Hematopoietic multipotent progenitor cell treated with erythropoietin and hydrocortisone succinate and interleukin-3 and kit ligand, for 6 days (in vitro differentiated cells): Measurements from ENCODE around the gene PDE4D.
A peak's percentile ranks its signal among the peaks of the same experiment; 100 is the strongest.

Experiments
- DNase-seq: peaks from one replicate; pipeline ENCODE4 v3.0.0-alpha.2; 2015

The PDE4D gene

DNA sequence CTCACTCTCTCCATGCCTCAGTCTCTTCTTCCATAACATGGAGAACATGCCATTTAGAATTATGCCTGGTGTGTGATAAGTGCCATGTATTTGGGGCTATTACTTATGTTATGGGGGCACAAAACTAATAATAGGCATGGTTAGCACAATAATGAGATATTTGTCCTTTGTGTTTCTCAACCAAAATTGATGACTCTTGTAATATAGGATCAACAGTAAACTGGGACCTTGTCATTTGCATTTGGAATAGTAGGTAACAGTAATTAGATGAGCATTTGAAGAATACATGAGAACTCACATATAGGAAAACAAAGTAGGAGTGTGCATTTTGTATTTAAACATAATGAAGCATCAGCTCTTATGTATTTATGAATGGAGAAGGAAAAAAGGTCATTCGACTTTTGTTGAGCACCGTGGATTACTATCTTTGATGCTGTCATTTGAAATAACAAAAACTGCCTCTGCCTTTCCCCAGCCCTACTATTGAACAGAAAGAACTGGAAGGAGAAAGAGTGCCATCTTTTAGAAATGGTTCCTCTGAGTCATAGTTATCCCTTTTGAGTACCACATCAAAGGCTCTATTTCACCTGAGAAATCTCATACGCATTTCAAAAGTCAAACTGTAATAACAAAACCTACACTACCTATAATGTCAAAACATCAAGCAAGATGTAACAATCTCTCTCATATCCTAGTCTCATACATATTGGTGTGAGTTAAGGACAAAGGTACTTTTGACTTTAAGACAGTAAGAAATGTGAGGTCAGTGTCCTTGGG is 655.2 kb downstream of the PDE4D start:
- no peak for DNase-seq

GRCh38 chr5:59236986-59237385 is 656.5 kb downstream of the PDE4D start:
- DNase-seq = no peak

GRCh38 chr5:59236448-59236847 is 657.1 kb downstream of the PDE4D start:
- DNase-seq = no peak

DNA sequence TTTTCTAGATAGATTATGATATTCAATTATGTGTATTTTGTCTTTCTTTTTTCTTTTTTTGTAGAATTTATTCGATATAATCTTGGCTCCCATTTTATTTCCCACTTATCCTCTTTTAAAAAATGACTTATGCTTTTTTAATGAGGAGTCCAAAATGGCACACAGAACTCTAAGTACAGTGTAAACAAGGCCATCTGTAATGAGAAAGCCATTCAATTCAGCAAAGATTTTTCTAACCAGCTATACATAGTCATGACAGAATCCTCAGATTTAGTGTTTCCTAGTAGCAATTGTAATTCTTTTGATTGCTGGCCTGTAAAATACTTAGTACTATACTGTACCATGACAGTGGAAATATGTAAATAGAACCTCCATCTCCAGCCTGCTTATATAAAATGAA is 659.3 kb downstream of the PDE4D start:
- DNase-seq = no peak

GRCh38 chr5:59231221-59231931 is 662.1 kb downstream of the PDE4D start:
- DNase-seq = no peak

- DNase-seq = no peak
Measured at GRCh38 chr5:59222687-59223511, 670.6 kb downstream of the PDE4D start.

DNA sequence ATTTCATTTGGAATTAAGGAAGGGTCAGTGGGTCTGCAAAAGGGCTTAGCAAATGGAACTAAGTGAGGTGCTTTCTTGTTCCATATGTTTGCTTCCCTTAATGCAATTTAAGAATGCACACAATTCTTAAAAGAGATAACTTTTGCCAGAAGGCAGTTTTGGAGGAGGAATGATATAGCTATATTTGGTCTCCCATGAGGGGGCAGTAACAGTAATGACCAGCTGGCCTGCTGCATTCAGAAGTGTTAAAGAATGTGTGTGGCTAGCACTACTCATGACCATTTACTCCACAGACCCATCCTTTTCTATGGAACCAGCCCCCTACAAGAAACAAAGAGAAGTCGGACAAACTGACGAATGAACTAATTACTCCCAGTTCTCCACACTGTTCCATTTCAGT is 671.8 kb downstream of the PDE4D start:
- DNase-seq = no peak

DNA sequence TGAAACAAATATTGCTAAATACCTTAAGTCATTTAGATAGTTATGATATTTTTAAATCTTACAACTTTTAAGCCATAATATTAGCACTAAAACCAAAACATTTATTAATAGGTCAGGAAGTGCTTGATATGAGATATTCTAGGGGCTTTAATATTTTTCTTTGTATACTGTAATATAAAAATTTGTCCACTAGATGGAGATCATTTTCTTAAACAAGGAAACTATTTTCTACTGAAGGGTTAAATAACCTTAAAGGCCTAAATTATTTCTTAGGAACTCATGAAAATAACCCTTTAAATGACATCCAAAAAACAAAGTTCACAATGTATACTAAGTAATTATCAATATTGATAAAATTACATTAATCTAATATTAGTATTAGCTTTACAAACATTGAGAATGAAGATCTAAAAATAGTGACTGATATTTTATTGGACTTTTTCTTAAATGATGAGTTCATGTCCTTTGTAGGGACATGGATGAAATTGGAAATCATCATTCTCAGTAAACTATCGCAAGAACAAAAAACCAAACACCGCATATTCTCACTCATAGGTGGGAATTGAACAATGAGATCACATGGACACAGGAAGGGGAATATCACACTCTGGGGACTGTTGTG is 675.0 kb downstream of the PDE4D start:
- peak; percentile 57 for DNase-seq

GRCh38 chr5:59216841-59217240 is 676.7 kb downstream of the PDE4D start:
- DNase-seq = no peak

GRCh38 chr5:59212596-59212995 is 680.9 kb downstream of the PDE4D start:
- DNase-seq = no peak

GRCh38 chr5:59209758-59210359 is 683.7 kb downstream of the PDE4D start:
- no peak for DNase-seq

DNA sequence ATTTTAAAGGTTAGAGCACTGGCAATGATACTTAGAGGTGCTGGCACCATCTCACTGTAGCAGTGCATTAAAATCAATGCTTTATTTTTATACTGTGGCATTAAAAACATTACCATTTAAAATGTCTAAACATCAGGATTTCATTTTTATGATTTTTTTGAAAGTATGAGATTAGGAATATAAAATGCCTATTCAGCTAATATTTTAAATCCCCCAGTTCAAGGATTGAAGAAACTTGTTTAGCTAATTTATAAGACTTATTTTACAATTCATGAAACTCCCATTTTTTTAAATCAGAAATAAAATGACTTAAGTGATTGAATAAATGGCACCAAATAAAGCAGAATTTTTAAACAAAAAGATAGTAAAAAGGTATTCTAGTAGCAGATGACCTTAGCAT is 685.1 kb downstream of the PDE4D start:
- DNase-seq = no peak

GRCh38 chr5:59207401-59207800 is 686.1 kb downstream of the PDE4D start:
- no peak for DNase-seq

GRCh38 chr5:59206132-59206581 is 687.4 kb downstream of the PDE4D start:
- DNase-seq = no peak

GRCh38 chr5:59204114-59204897 is 689.2 kb downstream of the PDE4D start:
- no peak for DNase-seq

DNA sequence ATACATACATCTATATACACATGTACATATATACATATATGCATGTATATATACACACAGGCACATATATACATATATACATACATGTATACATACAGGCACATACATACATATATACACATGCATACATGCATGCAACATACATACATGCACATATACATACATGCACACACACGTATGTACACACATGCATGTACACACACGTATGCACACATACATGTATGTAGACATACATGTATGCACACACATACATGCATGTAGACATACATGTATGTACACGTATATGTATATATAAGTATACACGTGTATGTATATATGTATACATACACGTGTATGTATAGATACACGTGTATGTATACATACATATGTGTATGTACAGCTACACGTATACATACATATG is 693.7 kb downstream of the PDE4D start:
- DNase-seq = no peak

GRCh38 chr5:59198832-59199231 is 694.7 kb downstream of the PDE4D start:
- no peak for DNase-seq

- no peak for DNase-seq
Measured at GRCh38 chr5:59198365-59198764, 695.2 kb downstream of the PDE4D start.

- DNase-seq = no peak
Measured at GRCh38 chr5:59197911-59198310, 695.6 kb downstream of the PDE4D start.

DNA sequence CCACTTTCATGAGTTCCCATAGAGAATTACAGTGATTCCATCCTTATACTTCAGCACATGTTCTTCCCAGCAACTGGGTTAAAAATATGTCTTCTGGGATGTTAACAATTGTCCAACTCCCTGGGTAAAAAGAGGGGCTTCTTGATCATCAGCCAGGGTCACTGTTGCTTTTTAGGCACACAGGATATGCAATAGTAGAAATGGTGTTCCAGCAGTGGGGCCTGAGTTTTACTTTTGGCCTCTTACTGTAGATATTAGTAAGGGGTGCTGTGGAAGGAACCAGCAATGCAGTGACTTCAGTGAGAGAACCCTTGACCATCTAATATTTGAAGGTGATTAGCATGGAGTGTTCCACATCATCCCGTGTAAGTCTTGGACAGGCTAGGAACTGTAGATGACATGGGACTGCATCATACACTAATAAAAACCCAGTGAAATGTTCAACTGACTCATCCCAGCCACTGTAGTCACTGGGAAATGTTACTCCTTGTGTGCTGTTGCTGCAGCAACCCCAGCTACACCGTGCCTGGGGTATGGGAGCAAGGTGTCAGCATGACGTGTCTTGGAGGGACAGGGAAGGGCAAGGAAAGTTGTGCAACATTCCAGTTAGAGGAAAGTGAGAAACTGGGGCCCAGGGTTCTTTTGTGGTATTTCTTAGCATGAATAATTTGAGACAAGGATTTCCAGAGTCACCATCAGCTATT is 699.8 kb downstream of the PDE4D start:
- no peak for DNase-seq

DNA sequence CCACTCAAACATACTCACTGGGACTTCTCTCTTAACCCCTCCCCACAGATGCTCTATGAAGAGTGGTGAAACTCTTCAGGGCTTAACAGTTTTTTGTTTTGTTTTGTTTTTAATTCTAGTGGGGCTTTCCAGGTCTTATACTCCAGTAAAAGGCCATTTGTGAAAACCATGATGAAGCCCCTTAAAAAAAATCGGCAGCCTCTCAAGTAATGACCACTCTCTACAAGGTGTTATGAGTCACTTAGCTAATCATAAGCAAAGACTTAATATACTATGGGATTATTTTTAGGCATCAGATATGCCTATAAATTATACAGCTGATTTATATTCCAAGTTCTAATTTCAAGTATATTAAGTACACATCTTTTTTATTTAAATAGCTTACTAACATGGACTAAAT is 702.8 kb downstream of the PDE4D start:
- DNase-seq = no peak
